Measurements from ENCODE around the gene ZFX.

- TF ChIP-seq CTCF (IDR thresholded peaks at IDR 0.05) (no peak), EZH2 (IDR thresholded peaks at IDR 0.05) (no peak)
Measured at GRCh38 chrX:24184018-24184417, 34.5 kb downstream of the ZFX start.

Measured in neural progenitor cell (in vitro differentiated cells).